Hematopoietic multipotent progenitor cell treated with erythropoietin and hydrocortisone succinate and interleukin-3 and kit ligand, for 17 days (in vitro differentiated cells): ENCODE measurements around the gene PAPPA.

Source experiments
- DNase-seq: peaks from one replicate; pipeline ENCODE4 v3.0.0-alpha.2; 2015; ENCODE audit warnings: low spot score

Gene PAPPA

GRCh38 chr9:116420993-116421538 lies 267.5 kb downstream of the PAPPA start:
- DNase-seq, result no peak

- DNase-seq, result peak; percentile 23
Observed at GRCh38 chr9:116422119-116422979, 268.8 kb downstream of the PAPPA start.

- DNase-seq, result no peak
Observed at GRCh38 chr9:116423149-116423548, 269.6 kb downstream of the PAPPA start.

- no peak for DNase-seq
Observed at GRCh38 chr9:116425244-116425643, 271.7 kb downstream of the PAPPA start.

- DNase-seq, result no peak
Observed at GRCh38 chr9:116430849-116431248, 277.3 kb downstream of the PAPPA start.

GRCh38 chr9:116432051-116432450 lies 278.5 kb downstream of the PAPPA start:
- no peak for DNase-seq

GRCh38 chr9:116434314-116434713 lies 280.7 kb downstream of the PAPPA start:
- DNase-seq, result no peak

- DNase-seq, result no peak
Observed at GRCh38 chr9:116435706-116436105, 282.1 kb downstream of the PAPPA start.

- no peak for DNase-seq
Observed at GRCh38 chr9:116436121-116436520, 282.5 kb downstream of the PAPPA start.

- no peak for DNase-seq
Observed at GRCh38 chr9:116437411-116438370, 284.1 kb downstream of the PAPPA start.

- no peak for DNase-seq
Observed at GRCh38 chr9:116442528-116442927, 288.9 kb downstream of the PAPPA start.

GRCh38 chr9:116447934-116448333 lies 294.3 kb downstream of the PAPPA start:
- no peak for DNase-seq

- no peak for DNase-seq
Observed at GRCh38 chr9:116448431-116448830, 294.8 kb downstream of the PAPPA start.

- DNase-seq, result no peak
Observed at GRCh38 chr9:116449949-116450348, 296.4 kb downstream of the PAPPA start.

- no peak for DNase-seq
Observed at GRCh38 chr9:116450378-116451139, 297.0 kb downstream of the PAPPA start.

GRCh38 chr9:116451500-116452115 lies 298.0 kb downstream of the PAPPA start:
- DNase-seq, result no peak
